SK-N-DZ (cell line): Measurements from ENCODE around the gene MTUS2.
"Not testable (repeated sequence)": the region's sequence is repeated elsewhere in the genome, so short reads cannot be mapped to it uniquely, and the experiment has no call there.

Experiments
- DNase-seq: peaks from one replicate; pipeline ENCODE4 v3.0.0-alpha.2; 2015; ENCODE audit warnings: low spot score

Gene MTUS2

GRCh38 chr13:29161676-29162075, 341.5 kb downstream of the MTUS2 start:
- DNase-seq: peak; percentile 6

GRCh38 chr13:29162638-29163235, 342.6 kb downstream of the MTUS2 start:
- DNase-seq: peak; percentile 35

DNA sequence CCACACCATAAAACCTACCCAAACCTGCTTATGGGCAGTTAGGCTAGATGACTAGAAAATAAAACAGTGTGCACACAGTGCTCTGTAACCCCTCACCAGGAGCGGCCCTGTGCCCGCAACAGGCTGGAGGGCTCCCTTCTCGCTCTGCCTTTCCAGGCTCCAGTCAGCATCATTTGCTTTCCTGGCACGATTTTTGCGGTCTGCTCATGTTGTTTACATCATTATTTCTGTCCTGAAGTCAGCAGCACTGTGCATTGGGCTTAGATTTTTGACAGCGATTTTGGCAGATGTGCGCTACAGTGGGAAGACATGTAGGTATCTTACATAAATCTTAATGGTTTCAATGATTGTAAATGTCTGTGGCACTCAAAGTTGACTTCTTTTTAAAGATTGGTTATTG, 344.0 kb downstream of the MTUS2 start:
- no peak for DNase-seq

DNA sequence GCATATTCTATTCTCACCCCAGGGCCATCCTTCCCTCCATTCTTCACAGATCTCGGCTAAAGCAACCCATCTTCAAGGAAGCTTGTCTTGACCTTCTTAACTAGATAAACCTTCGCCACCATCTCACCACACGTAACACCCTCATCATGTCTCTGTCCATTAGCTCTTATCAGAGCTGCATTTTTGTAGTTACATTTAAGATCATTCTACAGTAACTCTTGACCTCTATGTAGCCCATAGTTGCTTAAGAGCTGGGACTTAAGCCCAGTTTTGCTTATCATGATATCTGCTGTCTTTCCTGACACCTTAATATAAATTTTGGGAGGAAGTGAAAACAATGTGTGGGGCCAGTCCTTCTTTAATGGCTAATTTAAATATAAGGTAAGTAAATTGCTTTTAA, 345.1 kb downstream of the MTUS2 start:
- no peak for DNase-seq

DNA sequence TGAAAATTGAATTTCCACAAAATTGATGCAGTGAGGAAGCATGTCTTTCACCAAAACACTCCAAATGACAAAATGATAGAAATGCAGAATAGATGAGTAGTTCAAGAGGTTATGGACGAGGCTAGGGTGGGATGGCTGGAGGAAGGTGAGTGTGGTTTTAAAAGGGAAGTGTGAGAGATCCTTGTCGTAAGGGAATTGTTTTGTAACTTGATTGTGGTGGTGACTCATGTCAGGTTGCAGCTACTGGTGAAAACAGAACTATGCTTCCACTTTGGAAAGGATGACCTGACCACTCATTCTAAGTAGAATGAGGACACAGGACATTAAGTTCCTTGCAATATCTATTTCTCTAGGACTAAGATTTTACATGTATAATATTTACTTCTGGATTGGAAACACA, 345.7 kb downstream of the MTUS2 start:
- no peak for DNase-seq

DNA sequence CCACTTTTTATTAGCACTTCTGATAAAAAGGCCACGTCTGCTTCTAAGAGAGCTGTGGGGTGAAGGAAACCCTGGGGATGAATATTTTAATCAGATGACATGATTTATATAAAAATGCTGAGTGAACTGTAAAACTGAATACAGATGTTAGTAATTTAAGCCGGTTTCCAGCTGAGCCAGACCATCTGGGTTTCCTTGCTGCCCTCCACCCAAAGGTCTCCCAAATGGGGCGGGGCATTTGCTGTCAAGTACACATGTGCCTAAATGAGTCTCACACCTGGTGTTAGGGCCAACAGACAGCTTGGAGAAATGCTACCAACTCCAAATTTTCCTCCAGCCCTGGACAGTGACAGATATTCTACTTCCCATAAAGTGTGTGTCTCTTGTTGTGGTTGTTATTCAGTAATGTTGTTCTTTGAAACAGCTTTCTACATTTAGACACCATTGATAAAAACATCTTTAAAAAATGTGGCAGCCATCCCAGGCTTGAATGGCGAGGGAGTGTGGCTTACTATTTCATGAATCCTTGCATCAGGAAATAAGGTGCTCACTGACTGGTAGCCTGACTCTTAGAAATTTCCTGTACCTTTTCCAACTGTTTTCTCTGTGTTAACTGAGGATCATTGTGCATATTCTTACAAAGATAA, 350.4 kb downstream of the MTUS2 start:
- DNase-seq: no peak

DNA sequence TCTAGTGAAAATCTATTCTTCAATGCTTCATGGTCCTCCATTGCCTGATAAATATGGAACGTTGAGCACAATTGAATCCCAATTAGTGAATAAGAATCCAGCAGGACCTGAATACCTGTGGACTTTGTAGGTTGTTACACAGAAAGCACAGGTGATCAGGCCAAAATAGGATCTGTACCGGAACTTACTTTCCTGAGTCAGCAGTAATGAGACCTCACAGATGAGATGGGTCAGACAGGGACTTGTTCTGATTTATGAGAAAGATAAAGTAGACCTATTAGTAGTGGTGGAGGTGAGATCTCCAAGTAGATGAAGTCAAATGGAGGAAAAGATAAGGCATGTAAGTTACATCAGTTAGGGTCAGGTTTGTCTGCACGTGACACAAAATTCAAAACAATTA, 351.1 kb downstream of the MTUS2 start:
- no peak for DNase-seq

GRCh38 chr13:29174093-29174492, 354.0 kb downstream of the MTUS2 start:
- no peak for DNase-seq

- no peak for DNase-seq
Measured at GRCh38 chr13:29175250-29175873, 355.2 kb downstream of the MTUS2 start.

- no peak for DNase-seq
Measured at GRCh38 chr13:29180055-29180454, 359.9 kb downstream of the MTUS2 start.

GRCh38 chr13:29182216-29182615, 362.1 kb downstream of the MTUS2 start:
- DNase-seq: no peak

DNA sequence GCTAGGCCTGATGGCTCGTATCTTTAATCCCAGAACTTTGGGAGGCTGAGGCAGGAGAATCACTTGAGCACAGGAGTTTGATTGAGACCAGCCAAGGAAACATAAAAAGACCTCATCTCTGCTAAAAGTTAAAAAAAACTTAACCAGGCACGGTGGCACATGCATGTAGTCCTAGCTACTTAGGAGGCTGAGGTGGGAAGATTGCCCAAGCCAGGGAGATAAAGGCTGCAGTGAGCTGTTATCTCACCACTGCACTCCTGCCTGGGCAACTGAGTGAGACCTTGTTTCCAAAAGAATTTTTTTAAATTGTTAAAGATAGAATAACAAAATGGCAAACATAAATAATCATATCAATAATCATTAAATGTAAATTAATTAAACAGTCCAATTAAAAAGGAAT, 365.8 kb downstream of the MTUS2 start:
- no peak for DNase-seq

DNA sequence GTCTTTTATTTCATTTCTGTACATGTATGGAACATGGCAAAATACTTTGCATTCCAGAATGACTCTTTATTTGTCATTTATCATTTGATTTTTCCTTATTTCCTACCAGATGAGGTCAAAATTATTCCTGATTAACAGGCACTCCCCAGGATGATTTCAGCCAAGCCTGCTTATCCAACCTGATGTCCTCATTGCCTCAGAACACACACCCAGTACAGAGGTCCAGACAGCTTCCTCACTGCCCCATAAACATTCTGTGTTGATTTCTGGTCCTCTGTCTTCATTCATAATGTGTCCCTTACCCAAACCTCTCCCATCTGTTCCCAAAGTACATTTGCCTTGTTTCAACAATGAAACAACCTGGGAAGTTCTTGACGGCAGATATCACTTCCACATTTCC, 367.4 kb downstream of the MTUS2 start:
- no peak for DNase-seq

- DNase-seq: no peak
Measured at GRCh38 chr13:29190298-29190697, 370.2 kb downstream of the MTUS2 start.

DNA sequence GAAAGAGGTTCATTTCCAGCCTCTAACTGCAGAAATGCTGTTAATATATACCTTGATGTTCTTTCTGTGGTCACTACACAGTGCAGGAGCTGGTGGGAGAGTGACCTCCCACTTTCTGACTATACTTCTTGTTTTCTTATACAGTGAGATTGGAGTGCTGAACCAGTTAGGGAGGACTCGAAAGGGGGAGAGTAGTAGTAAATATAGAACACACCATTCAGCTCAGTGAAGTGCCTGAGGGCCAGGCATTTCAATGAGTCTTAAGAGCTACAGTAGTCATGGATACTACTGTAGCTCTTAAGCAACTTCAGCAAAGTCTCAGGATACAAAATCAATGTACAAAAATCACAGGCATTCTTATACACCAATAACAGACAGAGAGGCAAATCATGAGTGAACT, 372.9 kb downstream of the MTUS2 start:
- no peak for DNase-seq

GRCh38 chr13:29195456-29195855, 375.3 kb downstream of the MTUS2 start:
- DNase-seq: no peak

GRCh38 chr13:29196409-29197074, 376.4 kb downstream of the MTUS2 start:
- DNase-seq: no peak

- DNase-seq: not testable (repeated sequence)
Measured at GRCh38 chr13:29202753-29203152, 382.6 kb downstream of the MTUS2 start.

DNA sequence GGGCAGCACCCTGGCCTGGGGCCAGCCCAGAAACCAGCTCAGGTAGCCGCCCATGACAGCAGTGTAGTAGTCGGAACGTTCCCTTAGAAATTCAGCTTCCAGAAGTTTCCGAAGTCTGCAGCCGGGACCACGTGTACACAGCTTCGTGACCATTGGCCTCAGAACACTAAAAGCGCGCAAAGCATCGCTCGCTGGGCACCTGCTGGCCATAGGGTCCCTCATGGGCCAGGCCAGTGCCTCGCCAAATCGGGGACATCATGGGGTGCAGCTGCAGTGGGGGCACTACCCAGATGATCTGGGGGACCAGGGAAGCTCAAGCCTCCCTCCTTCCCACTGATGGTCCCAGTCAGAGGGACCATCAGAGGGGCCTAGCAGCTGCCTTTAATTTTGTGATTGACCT, 384.5 kb downstream of the MTUS2 start:
- DNase-seq: no peak

- no peak for DNase-seq
Measured at GRCh38 chr13:29210676-29211075, 390.5 kb downstream of the MTUS2 start.

DNA sequence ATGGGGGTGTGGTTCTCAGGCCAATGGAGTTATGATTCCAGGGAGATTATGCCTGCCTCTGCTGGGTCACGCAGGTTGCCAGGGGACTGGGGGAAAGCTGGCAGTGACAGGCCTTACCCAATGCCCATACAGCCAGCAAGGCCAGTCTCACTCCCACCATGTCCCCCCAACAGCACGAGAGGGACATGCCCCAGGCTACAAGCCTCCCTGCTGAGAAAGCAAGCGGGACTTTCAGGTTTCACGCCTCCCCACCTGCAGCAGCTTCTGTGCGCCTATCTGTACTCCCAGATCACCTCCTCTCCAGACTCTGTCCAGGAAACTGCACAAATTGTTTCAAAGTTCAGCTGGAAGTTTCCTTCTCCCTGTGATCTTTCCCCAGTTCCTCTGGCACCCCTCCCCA, 391.0 kb downstream of the MTUS2 start:
- not testable (repeated sequence) for DNase-seq

GRCh38 chr13:29222458-29222857, 402.3 kb downstream of the MTUS2 start:
- no peak for DNase-seq

GRCh38 chr13:29224206-29224605, 404.1 kb downstream of the MTUS2 start:
- no peak for DNase-seq
